ENCODE measurements around the gene KCNN2.
"Not testable (repeated sequence)": the region's sequence is repeated elsewhere in the genome, so short reads cannot be mapped to it uniquely, and the experiment has no call there.

Gene KCNN2

GRCh38 chr5:114415760-114416159 lies 53.9 kb downstream of the KCNN2 start:
- TF ChIP-seq JUND (IDR thresholded peaks at IDR 0.05; ENCODE audit: low read depth) = no peak
- no peak for DNase-seq (ENCODE audit: low read depth in 1 of 2, low spot score in 1 of 2)
- in situ Hi-C loops (cut with HindIII; ENCODE audit: low pct_unique_long_range_greater_than_20kb, low sequenced_read_pairs) = no loop called here

DNA sequence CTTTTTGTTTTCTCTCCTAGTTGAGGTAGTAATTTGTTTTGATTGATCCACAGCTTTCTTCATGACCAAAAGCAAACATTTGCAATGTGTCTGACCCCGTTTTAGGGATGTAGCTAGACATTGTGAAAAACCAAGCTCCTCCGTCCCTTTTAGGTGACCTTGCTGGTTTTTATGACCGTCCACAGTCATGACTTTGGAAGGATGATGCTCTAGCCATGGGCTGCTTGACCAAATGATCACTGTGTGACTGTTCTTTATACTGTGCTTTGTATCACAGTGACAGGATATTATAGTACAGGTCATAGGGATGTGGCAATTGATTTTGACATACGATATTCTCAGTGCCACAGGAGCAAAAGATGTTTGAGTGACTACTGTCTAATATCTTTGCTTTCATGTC lies 54.4 kb downstream of the KCNN2 start:
- in situ Hi-C loops (cut with HindIII; ENCODE audit: low pct_unique_long_range_greater_than_20kb, low sequenced_read_pairs) = no loop called here
- no peak for DNase-seq (ENCODE audit: low read depth in 1 of 2, low spot score in 1 of 2)
- TF ChIP-seq JUND (IDR thresholded peaks at IDR 0.05; ENCODE audit: low read depth) = no peak

GRCh38 chr5:114417519-114417918 lies 55.6 kb downstream of the KCNN2 start:
- in situ Hi-C loops (cut with HindIII; ENCODE audit: low pct_unique_long_range_greater_than_20kb, low sequenced_read_pairs) = no loop called here
- no peak for TF ChIP-seq JUND (IDR thresholded peaks at IDR 0.05; ENCODE audit: low read depth)
- no peak for DNase-seq (ENCODE audit: low read depth in 1 of 2, low spot score in 1 of 2)

- no peak for TF ChIP-seq JUND (IDR thresholded peaks at IDR 0.05; ENCODE audit: low read depth)
- no peak for DNase-seq (ENCODE audit: low read depth in 1 of 2, low spot score in 1 of 2)
- in situ Hi-C loops (cut with HindIII; ENCODE audit: low pct_unique_long_range_greater_than_20kb, low sequenced_read_pairs) = no loop called here
Measured at GRCh38 chr5:114418176-114419066, 56.6 kb downstream of the KCNN2 start.

DNA sequence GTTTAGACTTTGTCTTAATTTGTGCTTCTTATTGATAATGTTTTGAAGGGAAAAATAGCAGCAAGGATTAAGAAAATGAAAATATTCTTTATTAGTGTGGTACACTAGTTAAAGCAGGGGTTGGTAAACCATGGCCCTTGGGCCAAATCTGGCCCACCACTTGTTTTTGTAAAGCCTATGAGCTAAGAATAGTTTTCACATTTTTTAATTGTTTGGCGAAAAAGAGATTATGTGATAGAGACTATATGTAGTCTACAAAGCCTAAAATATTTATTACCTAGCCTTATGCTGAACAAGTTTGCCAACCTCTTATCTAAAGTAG lies 57.2 kb downstream of the KCNN2 start:
- TF ChIP-seq JUND (IDR thresholded peaks at IDR 0.05; ENCODE audit: low read depth) = no peak
- in situ Hi-C loops (cut with HindIII; ENCODE audit: low pct_unique_long_range_greater_than_20kb, low sequenced_read_pairs) = no loop called here
- no peak for DNase-seq (ENCODE audit: low read depth in 1 of 2, low spot score in 1 of 2)

- DNase-seq (ENCODE audit: low read depth in 1 of 2, low spot score in 1 of 2) = no peak
- TF ChIP-seq JUND (IDR thresholded peaks at IDR 0.05; ENCODE audit: low read depth) = no peak
- in situ Hi-C loops (cut with HindIII; ENCODE audit: low pct_unique_long_range_greater_than_20kb, low sequenced_read_pairs) = no loop called here
Measured at GRCh38 chr5:114419959-114420358, 58.1 kb downstream of the KCNN2 start.

- in situ Hi-C loops (cut with HindIII; ENCODE audit: low pct_unique_long_range_greater_than_20kb, low sequenced_read_pairs) = no loop called here
- no peak for TF ChIP-seq JUND (IDR thresholded peaks at IDR 0.05; ENCODE audit: low read depth)
- no peak for DNase-seq (ENCODE audit: low read depth in 1 of 2, low spot score in 1 of 2)
Measured at GRCh38 chr5:114427204-114427603, 65.3 kb downstream of the KCNN2 start.

- in situ Hi-C loops (cut with HindIII; ENCODE audit: low pct_unique_long_range_greater_than_20kb, low sequenced_read_pairs) = no loop called here
- TF ChIP-seq JUND (IDR thresholded peaks at IDR 0.05; ENCODE audit: low read depth) = no peak
- DNase-seq (ENCODE audit: low read depth in 1 of 2, low spot score in 1 of 2) = no peak
Measured at GRCh38 chr5:114430532-114430931, 68.7 kb downstream of the KCNN2 start.

DNA sequence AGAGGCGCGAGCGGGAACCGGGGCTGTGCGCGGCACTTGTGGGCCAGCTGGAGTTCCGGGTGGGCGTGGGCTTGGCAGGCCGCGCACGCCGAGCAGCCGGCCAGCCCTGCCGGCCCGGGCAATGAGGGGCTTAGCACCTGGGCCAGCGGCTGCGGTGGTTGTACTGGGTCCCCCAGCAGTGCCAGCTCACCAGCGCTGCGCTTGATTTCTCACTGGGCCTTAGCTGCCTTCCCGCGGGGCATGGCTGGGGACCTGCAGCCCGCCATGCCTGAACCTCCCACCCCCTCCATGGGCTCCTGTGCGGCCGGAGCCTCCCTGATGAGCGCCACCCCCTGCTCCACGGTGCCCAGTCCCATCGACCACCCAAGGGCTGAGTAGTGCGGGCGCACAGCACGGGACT lies 70.8 kb downstream of the KCNN2 start:
- DNase-seq (ENCODE audit: low read depth in 1 of 2, low spot score in 1 of 2); in situ Hi-C loops (cut with HindIII; ENCODE audit: low pct_unique_long_range_greater_than_20kb, low sequenced_read_pairs): not testable (repeated sequence)

DNA sequence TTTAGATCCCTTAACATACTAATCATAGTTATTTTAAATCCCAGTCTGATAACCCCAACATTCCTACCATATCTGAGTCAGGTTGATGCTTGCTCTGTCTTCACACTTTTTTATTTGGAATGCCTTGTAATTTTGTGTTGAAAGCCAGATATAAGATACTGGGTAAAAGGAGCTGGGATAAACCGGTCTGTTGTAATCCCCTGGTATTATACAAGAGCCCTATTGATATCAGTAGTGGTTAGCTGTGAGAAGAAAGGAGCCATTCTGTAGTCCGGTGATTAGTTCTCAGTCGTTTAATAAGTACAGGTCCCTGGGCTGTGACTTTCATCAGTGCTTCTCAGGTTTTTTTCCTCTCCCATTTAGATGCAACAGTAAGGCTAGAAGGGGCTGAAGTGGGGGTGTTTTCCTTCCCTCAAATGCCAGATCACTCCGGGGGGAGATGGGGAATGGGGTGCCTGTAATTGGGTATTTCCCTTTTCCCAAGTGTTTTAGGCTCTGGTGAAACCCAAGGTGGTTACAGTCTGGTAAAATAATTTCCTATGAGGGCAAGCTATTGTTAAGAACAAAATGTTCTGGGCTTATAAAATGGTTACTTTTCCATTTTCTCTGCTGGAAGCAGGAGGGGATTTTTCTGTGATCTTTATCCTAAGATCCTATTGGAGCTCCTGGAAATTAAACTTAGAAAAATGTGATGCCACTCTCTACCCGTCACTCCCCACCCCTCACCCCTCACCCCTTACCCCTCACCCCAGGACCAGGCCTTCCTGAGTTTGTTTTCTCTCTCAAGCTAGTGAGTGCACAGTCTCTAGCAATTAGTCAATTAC lies 72.7 kb downstream of the KCNN2 start:
- TF ChIP-seq JUND (IDR thresholded peaks at IDR 0.05; ENCODE audit: low read depth) = no peak
- in situ Hi-C loops (cut with HindIII; ENCODE audit: low pct_unique_long_range_greater_than_20kb, low sequenced_read_pairs) = no loop called here
- DNase-seq (ENCODE audit: low read depth in 1 of 2, low spot score in 1 of 2) = no peak

DNA sequence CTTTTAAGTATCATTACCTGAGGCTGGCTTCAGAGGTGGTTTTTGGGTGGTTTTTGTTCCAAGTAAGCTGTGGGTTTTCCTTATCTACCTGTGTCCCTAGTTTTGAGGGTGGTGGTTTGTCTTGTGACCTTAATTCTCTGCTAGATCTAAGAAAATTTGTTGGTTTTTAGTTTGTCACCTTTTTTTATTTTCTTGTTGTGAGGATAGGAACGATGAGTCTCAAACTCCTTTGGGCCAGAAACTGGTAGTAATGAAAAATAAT lies 73.3 kb downstream of the KCNN2 start:
- DNase-seq (ENCODE audit: low read depth in 1 of 2, low spot score in 1 of 2) = no peak
- TF ChIP-seq JUND (IDR thresholded peaks at IDR 0.05; ENCODE audit: low read depth) = no peak
- in situ Hi-C loops (cut with HindIII; ENCODE audit: low pct_unique_long_range_greater_than_20kb, low sequenced_read_pairs) = no loop called here

DNA sequence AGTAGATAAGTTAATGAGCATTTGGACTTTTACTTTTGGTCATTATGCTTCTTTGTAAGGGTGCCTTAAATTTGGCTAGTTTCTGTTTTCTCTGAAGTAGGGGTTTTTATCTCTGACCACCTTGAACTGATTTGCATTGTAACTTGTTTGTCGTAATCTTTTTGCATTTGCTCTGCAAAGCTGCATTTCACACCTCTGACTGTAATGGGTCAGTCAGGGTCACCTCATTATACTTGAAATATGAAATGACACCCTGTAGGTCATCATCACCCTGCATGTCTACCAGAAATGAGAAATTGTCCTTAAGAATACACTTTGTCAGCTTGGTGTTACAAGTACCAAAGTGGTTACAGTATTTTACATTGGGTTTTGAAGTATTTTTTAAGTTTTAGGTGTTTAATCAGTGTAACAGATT lies 74.0 kb downstream of the KCNN2 start:
- no peak for TF ChIP-seq JUND (IDR thresholded peaks at IDR 0.05; ENCODE audit: low read depth)
- no peak for DNase-seq (ENCODE audit: low read depth in 1 of 2, low spot score in 1 of 2)

DNA sequence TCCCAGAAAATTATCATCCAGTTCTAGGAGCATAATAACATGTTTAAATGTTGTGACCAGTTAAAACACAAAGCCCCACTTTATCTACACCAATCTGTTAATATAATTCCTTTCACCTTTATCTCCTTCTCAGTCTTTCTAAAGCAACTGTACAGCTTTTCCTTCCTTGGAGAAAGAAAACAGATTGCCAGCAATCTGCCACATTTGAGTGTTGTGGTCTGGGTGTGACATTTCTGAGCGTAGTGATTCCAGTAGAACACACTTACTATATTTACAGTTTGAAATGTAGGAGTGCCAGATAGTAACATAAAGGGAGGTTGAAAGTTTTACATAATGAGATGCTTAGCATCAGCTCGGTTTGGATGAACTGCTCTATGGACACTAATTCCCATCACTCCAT lies 76.1 kb downstream of the KCNN2 start:
- in situ Hi-C loops (cut with HindIII; ENCODE audit: low pct_unique_long_range_greater_than_20kb, low sequenced_read_pairs) = no loop called here
- no peak for DNase-seq (ENCODE audit: low read depth in 1 of 2, low spot score in 1 of 2)
- TF ChIP-seq JUND (IDR thresholded peaks at IDR 0.05; ENCODE audit: low read depth) = no peak

More for the DNA sequence above, 74.0 kb downstream of the KCNN2 start:
- in situ Hi-C loops (cut with HindIII; ENCODE audit: low pct_unique_long_range_greater_than_20kb, low sequenced_read_pairs) = no loop called here

Data from T47D (cell line).